Measurements from ENCODE around the gene HTATSF1.

The HTATSF1 gene

GRCh38 chrX:136497556-136498052, at the start of gene HTATSF1:
Gene HTATSF1 (plus strand): TSS chrX:136497592. CDS start chrX:136497685, 93 bp downstream.
- no peak for DNase-seq (ENCODE audit: low spot score)

- no peak for DNase-seq (ENCODE audit: low spot score)
Observed at GRCh38 chrX:136447968-136448367, 49.4 kb upstream of the HTATSF1 start.

- DNase-seq (ENCODE audit: low spot score): no peak
Observed at GRCh38 chrX:136450050-136450830, 47.2 kb upstream of the HTATSF1 start.

GRCh38 chrX:136452614-136453013, 44.8 kb upstream of the HTATSF1 start:
- DNase-seq (ENCODE audit: low spot score): no peak

- DNase-seq (ENCODE audit: low spot score): no peak
Observed at GRCh38 chrX:136453114-136453513, 44.3 kb upstream of the HTATSF1 start.

GRCh38 chrX:136453771-136454170, 43.6 kb upstream of the HTATSF1 start:
- DNase-seq (ENCODE audit: low spot score): no peak

GRCh38 chrX:136456133-136456532, 41.3 kb upstream of the HTATSF1 start:
- no peak for DNase-seq (ENCODE audit: low spot score)

- DNase-seq (ENCODE audit: low spot score): no peak
Observed at GRCh38 chrX:136457303-136457917, 40.0 kb upstream of the HTATSF1 start.

GRCh38 chrX:136464589-136464988, 32.8 kb upstream of the HTATSF1 start:
- no peak for DNase-seq (ENCODE audit: low spot score)

- DNase-seq (ENCODE audit: low spot score): no peak
Observed at GRCh38 chrX:136467303-136467702, 30.1 kb upstream of the HTATSF1 start.

- DNase-seq (ENCODE audit: low spot score): no peak
Observed at GRCh38 chrX:136468391-136469103, 28.8 kb upstream of the HTATSF1 start.

- DNase-seq (ENCODE audit: low spot score): no peak
Observed at GRCh38 chrX:136473663-136474062, 23.7 kb upstream of the HTATSF1 start.

- no peak for DNase-seq (ENCODE audit: low spot score)
Observed at GRCh38 chrX:136475236-136475635, 22.2 kb upstream of the HTATSF1 start.

GRCh38 chrX:136476501-136476900, 20.9 kb upstream of the HTATSF1 start:
- no peak for DNase-seq (ENCODE audit: low spot score)

GRCh38 chrX:136477026-136477425, 20.4 kb upstream of the HTATSF1 start:
- DNase-seq (ENCODE audit: low spot score): no peak

GRCh38 chrX:136480383-136480782, 17.0 kb upstream of the HTATSF1 start:
- no peak for DNase-seq (ENCODE audit: low spot score)

- no peak for DNase-seq (ENCODE audit: low spot score)
Observed at GRCh38 chrX:136487647-136488046, 9.7 kb upstream of the HTATSF1 start, which contains the start of gene BRS3. Gene BRS3 (plus strand): TSS chrX:136487947. CDS start chrX:136488115, 168 bp downstream.

GRCh38 chrX:136488706-136489105, 8.7 kb upstream of the HTATSF1 start:
- no peak for DNase-seq (ENCODE audit: low spot score)

GRCh38 chrX:136491832-136492231, 5.6 kb upstream of the HTATSF1 start:
- no peak for DNase-seq (ENCODE audit: low spot score)

- DNase-seq (ENCODE audit: low spot score): no peak
Observed at GRCh38 chrX:136493011-136493410, 4.4 kb upstream of the HTATSF1 start.

GRCh38 chrX:136495043-136495442, 2.3 kb upstream of the HTATSF1 start:
- DNase-seq (ENCODE audit: low spot score): no peak

- no peak for DNase-seq (ENCODE audit: low spot score)
Observed at GRCh38 chrX:136496186-136496763, 1.1 kb upstream of the HTATSF1 start.
